Measurements from ENCODE around the gene CAPN3. TPM values are rescaled to one million over a fixed set of nuclear protein-coding genes. Genes with fewer than 3 reads are reported as not detected.

CAPN3 gene
- total and polyA plus RNA-seq, 2 experiments from 2014 or later, result 15.6 to 18.4 TPM

GRCh38 chr15:42358141-42358540 lies 1.2 kb upstream of the CAPN3 start:
- H2AFZ ChIP-seq, result no peak overlapping the region
- no peak overlapping the region for H3K27ac ChIP-seq
- H4K20me1 ChIP-seq (ENCODE audit: insufficient read depth, poor library complexity, severe bottlenecking), result no peaks in the 10 kb centered on the region
- no peak overlapping the region for H3K4me3 ChIP-seq
- no peaks in the 10 kb centered on the region for H3K36me3 ChIP-seq (replicated peaks; ENCODE audit: insufficient read depth, low read depth)
- DNase-seq (ENCODE audit: low spot score), result no peak
- H3K9me2 ChIP-seq (replicated peaks; ENCODE audit: insufficient read depth), result no peaks in the 10 kb centered on the region
- no peaks in the 10 kb centered on the region for H3K4me1 ChIP-seq (ENCODE audit: insufficient read depth)
- no peaks in the 10 kb centered on the region for H3K27me3 ChIP-seq
- H3K9me3 ChIP-seq (ENCODE audit: low read depth), result no peaks in the 10 kb centered on the region
- H3K79me2 ChIP-seq, result no peaks in the 10 kb centered on the region
- TF ChIP-seq EZH2phosphoT487 (IDR thresholded peaks at IDR 0.05; ENCODE audit: low read depth, severe bottlenecking, unreplicated experiment) (no peak), EZH2 (IDR thresholded peaks at IDR 0.05; ENCODE audit: borderline replicate concordance) (no peak), CTCF (IDR thresholded peaks at IDR 0.05; ENCODE audit: poor library complexity) (no peak)
- no peak overlapping the region for H3K4me2 ChIP-seq
- WGBS (ENCODE audit: low lambda C conversion rate, missing lambda C conversion rate), result 71% methylated on average over 2 of the region's 2 CpGs

GRCh38 chr15:42359985-42360384 lies 684 bp downstream of the CAPN3 start:
- H3K27me3 ChIP-seq, result no peaks in the 10 kb centered on the region
- no peaks in the 10 kb centered on the region for H3K9me2 ChIP-seq (replicated peaks; ENCODE audit: insufficient read depth)
- no peak for DNase-seq (ENCODE audit: low spot score)
- no peaks in the 10 kb centered on the region for H3K4me1 ChIP-seq (ENCODE audit: insufficient read depth)
- no peak overlapping the region for H3K27ac ChIP-seq
- 76% methylated on average over 7 of the region's 7 CpGs for WGBS (ENCODE audit: low lambda C conversion rate, missing lambda C conversion rate)
- no peaks in the 10 kb centered on the region for H3K9me3 ChIP-seq (ENCODE audit: low read depth)
- H3K4me2 ChIP-seq, result no peak overlapping the region
- no peaks in the 10 kb centered on the region for H4K20me1 ChIP-seq (ENCODE audit: insufficient read depth, poor library complexity, severe bottlenecking)
- no peaks in the 10 kb centered on the region for H3K36me3 ChIP-seq (replicated peaks; ENCODE audit: insufficient read depth, low read depth)
- no peak overlapping the region for H3K4me3 ChIP-seq
- no peak overlapping the region for H2AFZ ChIP-seq
- TF ChIP-seq CTCF (IDR thresholded peaks at IDR 0.05; ENCODE audit: poor library complexity) (no peak), EZH2 (IDR thresholded peaks at IDR 0.05; ENCODE audit: borderline replicate concordance) (no peak), EZH2phosphoT487 (IDR thresholded peaks at IDR 0.05; ENCODE audit: low read depth, severe bottlenecking, unreplicated experiment) (no peak)
- no peaks in the 10 kb centered on the region for H3K79me2 ChIP-seq

GRCh38 chr15:42360535-42361112 lies 1.3 kb downstream of the CAPN3 start:
- Histone ChIP-seq H3K27ac (no peak overlapping the region), H4K20me1 (ENCODE audit: insufficient read depth, poor library complexity, severe bottlenecking) (no peaks in the 10 kb centered on the region), H2AFZ (no peak overlapping the region), H3K36me3 (replicated peaks; ENCODE audit: insufficient read depth, low read depth) (no peaks in the 10 kb centered on the region), H3K4me3 (no peak overlapping the region), H3K79me2 (no peaks in the 10 kb centered on the region), H3K9me2 (replicated peaks; ENCODE audit: insufficient read depth) (no peaks in the 10 kb centered on the region), H3K9me3 (ENCODE audit: low read depth) (no peaks in the 10 kb centered on the region), H3K4me1 (ENCODE audit: insufficient read depth) (no peaks in the 10 kb centered on the region), H3K4me2 (no peak overlapping the region), H3K27me3 (no peaks in the 10 kb centered on the region)
- WGBS (ENCODE audit: low lambda C conversion rate, missing lambda C conversion rate), result 95% methylated on average over 5 of the region's 5 CpGs
- DNase-seq (ENCODE audit: low spot score), result no peak
- no peak for TF ChIP-seq EZH2phosphoT487 (IDR thresholded peaks at IDR 0.05; ENCODE audit: low read depth, severe bottlenecking, unreplicated experiment)
- no peak for TF ChIP-seq EZH2 (IDR thresholded peaks at IDR 0.05; ENCODE audit: borderline replicate concordance)
- no peak for TF ChIP-seq CTCF (IDR thresholded peaks at IDR 0.05; ENCODE audit: poor library complexity)
